NCI-H1930 (cell line): Measurements from ENCODE around the gene ZC3H18.

ENCODE experiments used
- DNase-seq, 2 experiments: peaks; one replicate each; lab custom pipeline; 2025; lab: John Stamatoyannopoulos, UW

Gene ZC3H18

DNA sequence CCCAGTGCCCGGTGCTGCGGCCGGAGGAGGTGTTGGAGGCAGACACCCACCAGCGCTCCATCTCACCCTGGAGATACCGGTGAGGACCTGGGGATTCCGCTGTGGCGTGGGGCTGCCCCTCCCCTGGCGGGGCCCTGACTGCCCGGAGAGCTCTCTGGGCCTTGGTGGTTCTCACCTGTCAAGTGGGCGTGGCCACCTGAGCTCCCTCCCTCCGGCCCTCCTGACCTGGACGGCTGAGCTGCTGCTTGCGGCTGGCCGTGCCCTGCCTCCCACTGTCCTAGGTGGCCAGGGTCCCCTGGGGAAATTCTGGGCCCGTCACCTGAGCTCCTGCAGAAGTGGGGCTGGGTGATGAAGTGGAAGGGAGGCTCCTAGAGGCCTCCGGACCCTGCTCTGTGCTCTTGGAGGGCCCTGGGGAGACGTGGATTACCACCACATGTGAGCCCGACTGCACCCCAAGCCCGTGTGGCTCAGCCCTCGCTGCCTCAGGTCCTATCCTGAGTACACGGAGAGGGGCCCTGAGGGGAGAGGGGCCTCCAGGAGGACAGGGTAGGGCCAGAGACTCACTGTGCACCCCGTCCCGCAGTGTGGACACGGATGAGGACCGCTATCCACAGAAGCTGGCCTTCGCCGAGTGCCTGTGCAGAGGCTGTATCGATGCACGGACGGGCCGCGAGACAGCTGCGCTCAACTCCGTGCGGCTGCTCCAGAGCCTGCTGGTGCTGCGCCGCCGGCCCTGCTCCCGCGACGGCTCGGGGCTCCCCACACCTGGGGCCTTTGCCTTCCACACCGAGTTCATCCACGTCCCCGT lies 69.2 kb downstream of the ZC3H18 start:
- DNase-seq = no peak

DNA sequence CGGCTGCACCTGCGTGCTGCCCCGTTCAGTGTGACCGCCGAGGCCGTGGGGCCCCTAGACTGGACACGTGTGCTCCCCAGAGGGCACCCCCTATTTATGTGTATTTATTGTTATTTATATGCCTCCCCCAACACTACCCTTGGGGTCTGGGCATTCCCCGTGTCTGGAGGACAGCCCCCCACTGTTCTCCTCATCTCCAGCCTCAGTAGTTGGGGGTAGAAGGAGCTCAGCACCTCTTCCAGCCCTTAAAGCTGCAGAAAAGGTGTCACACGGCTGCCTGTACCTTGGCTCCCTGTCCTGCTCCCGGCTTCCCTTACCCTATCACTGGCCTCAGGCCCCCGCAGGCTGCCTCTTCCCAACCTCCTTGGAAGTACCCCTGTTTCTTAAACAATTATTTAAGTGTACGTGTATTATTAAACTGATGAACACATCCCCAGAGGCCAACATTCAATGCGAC lies 69.9 kb downstream of the ZC3H18 start:
- no peak for DNase-seq

DNA sequence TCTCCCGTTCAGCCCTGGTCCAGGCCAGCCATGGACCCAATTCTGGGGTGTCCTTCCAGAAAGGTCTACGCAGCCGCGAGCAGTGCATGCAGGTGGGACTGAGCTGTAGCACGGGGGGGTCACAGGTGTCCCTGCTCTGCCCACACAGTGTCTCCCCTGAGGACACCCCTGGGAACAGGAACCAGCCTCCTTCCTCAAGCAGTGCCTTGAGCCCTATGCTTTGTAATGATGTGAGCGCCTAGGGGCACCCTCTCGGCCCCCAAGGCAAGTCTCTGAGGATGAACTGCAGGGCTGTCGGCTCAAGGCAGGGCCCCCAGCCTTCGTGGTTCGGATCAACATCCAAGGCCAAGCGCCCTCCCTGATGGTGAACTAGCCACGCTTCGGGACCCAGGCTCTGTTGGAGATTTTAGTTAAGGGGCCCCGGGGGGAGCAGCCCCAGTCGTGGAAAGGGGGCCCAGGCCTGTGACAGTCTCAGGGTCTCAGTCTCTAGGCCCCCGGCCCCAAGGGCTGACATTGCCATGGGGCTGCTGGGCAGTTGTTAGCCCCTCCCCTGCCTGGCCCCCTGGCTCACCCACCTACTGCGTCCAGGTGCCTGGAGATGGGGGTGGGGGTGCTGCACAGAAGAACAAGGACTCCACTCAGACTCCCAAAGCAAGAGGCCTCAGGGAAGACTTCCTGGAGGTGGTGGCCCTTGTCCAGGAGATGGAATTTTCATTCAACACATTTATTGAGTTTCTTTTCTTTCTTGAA lies 70.5 kb downstream of the ZC3H18 start:
- DNase-seq = no peak

DNA sequence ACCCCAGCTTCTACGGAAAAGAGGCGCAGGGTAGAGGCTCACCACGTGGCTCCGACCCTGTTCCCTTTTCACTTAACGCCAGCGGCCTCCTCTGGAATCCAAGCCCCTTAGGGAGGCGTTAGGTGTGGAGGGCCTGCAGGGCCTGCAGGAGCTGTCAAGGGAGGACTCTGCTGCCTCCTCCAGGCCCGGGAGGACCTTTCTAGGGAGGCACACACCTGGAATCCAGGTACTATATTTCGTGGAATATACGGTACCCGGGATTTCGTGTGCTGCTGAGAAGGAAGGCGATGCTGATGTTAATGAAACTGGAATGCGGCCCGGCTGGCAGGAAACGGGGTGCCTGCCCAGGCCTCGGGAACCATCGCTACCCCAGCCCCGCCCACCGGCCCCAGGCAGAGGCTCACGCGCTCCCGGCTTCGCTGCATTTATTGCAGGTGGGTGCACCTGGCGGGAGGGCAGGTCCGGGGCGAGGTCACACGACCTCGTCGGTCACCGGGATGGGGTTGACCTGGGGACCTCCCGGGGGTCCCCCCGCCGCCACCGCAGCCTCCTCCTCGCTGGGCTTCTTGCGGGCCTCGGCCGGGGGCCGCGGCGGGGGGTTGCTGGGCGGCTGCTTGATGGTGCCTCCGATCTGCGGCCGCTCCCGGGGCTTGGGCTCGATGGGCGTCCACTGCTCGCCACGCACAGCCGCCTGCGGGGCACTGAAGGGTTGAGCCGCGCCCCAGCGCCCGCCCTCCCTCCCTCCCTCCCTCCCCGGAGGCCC lies 72.9 kb downstream of the ZC3H18 start:
- DNase-seq = no peak

DNA sequence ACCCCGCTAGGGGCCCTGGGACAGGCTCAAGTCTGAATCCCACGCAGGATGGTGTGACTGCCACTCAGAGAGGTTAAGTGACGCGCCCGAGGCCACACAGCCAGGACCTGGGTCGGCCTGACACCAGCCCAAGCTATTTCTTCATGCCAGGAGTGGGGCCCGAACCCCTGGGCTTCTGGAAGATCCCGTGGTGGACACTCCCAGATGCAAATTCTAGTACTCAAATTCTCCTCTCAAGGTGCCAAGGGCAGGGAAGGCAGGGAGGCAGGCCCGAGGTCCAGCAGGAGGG lies 73.4 kb downstream of the ZC3H18 start:
- no peak for DNase-seq

DNA sequence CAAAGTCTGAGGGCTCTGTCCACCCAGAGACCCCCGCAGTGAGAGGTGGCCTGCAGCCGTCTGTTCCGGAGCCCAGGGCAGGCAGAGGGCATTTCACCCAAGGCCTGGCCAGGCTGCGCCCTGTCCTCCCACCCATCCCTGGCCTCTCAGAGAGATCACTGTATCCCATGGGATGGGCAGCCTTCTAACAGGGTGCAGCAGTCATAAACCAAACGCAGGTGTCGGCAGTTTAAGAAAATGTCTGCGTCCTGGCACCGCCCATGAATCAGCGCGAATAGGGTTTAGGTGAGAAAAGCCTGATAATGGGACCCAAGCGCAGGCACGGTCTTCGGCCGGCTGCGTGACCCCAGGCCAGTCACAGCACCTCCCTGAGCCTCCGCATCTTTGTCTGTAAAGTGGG lies 75.3 kb downstream of the ZC3H18 start:
- no peak for DNase-seq

DNA sequence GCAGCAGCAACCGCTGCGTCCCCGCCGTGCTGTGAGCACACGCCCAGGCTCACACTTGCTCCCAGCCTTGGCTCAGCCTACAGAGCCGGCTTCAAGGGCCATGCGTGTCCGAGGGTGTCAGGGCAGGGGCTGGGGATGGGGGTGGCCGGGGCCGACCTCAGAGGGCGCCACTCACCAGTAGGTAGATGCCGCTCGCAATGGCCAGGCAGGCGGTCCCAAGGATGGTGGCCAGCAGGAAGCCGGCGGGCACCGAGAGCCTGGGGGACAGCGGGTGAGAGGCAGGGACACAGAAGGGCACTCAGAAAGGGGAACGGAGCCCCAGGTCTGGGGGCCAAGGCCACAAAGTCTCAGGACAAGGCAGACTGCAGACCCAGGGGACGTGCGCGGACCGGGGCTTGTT lies 75.7 kb downstream of the ZC3H18 start:
- no peak for DNase-seq

DNA sequence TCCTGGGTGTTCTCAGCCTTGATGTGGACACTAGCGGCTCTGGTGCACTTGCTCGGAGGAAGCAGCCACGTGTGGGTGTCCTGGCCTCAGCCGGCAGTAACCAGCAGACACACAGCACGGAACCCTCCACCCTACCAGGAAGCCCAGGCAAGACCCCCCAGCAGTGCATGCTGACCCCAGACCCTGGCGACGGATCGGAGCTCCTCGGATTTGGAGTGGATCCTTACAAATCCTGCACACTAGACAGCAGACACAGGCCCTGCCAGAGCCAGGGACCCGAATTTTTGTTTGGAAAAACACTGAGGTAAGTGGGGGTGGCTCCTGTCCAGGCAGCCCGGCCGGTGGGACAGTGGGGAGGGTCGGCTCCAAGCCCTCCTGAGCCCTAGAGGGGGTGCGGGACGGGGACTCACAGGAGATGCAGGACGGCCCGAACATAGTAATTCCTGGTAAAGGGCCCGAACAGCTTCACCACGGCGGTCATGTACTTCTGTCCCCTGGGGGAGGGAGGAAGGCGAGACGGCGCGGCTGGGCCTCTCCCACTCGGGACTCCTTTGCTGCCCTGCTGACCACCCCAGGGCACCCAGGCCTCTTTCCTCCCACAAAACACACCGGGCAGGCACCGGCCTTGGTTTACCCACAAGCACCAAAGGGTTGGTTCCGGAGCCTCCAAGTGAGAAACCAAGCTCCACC lies 76.3 kb downstream of the ZC3H18 start:
- no peak for DNase-seq

DNA sequence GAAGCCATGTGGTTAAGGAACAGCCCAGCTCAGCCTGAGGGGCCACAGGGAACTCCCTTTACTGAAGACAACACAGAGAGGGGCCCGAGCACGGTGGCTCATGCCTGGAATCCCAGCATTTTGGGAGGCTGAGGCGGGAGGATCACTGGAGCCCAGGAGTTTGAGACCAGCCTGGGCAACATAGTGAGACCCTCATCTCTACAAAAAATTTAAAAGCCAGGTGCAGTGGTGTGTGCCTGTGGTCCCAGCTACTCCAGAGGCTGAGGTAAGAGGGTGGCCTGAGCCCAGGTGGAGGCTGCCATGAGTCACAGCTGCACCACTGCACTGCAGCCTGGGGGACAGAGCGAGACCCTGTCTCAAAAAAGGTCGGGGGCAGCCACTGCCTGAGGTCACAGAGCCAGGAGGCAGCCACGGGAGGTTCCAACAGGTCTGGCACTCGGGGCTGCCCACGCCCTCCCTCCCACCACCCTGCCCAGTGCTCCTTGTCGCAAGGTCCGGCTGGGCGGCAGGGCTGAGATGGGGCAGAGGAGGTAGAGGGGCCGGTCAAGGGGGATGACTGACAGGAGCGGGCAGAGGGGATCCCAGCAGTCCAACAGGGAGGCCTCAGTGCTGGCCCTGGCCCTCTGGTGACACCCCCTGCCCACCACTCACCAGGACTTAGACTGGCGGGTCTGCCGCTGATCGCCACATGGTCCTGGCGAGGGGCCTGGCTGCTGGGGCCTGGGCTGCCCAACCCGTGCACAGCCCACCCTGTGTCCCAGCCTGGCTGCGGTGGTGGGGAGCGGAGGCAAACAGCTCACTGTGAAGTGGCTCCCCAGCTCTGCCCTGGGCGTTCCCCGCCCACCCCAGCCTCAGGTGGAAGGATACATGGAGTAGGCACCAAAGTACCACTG lies 77.2 kb downstream of the ZC3H18 start:
- DNase-seq = no peak

DNA sequence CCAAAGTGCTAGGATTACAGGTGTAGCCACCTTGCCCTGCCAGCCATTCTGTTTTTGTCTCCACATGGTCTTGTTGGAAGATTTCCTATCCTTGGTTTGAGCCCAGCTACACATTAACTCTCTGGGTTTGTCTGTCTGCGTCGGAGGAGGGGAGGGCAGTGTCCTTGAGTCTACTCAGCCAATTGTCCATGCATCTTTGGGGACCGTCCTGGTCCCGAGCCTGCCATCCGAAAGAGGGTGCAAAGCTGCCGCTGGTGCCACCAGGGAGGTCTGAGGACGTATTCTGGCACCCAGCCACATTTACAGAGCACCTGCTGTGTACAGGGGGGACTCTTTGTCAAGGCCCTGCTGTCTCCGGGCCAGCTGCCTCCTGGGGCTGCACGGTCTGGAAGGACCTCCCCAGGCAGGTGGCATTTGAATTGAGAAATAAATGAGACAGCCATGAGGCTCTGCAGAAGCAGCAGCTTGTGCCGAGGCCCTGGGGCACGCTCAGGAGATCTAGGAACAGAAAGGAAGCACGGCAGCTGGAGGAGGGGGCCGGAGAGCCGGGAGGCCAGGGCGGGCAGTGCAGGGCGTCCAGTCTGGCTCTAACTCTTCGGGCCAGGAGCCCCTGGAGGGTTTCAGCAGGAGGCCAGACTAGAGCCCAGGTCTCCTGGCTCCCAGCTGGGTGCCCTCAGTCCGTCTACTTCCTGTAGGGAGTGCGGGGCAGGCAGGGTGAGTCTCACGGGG lies 79.2 kb downstream of the ZC3H18 start:
- no peak for DNase-seq

DNA sequence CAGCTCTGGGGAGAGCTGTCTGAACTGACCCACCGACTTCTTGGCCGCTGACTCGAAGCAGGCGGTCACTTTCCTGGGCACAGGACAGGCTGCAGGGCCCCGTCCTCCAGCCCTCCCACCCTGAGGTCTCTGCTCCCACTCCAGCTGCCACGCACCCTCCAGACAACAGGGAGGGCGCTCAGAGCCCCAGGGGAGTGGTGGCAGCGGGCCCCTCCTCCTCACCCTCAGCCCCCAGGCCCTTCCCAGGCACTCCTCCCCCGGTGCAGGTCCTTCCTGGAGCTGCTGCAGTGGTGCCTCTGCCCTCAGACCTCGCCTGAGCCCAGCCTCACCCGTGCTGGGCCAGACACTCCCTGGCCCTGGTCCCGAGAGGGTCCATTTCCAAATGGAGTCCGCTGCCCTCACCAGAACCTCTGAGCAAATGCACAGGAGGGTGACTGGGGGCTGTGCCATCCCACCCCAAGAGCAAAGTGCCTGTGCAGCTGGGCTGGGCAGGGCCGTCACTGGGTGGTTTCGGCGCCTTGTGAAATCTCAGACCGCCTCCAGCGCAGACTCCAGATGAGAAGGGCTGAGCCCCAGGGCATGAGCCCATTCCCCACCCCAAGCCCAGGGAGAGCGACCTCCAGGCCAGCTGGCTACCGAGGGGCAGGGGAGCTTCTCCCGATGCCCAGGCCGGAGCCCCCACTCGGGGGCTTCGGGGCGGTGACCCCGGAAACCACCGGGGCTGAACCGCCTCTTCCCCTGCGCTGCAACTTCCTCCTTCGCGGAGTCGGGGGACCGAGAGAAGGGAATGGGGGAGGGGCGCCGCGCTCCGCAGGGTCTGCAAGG lies 79.9 kb downstream of the ZC3H18 start:
- no peak for DNase-seq

DNA sequence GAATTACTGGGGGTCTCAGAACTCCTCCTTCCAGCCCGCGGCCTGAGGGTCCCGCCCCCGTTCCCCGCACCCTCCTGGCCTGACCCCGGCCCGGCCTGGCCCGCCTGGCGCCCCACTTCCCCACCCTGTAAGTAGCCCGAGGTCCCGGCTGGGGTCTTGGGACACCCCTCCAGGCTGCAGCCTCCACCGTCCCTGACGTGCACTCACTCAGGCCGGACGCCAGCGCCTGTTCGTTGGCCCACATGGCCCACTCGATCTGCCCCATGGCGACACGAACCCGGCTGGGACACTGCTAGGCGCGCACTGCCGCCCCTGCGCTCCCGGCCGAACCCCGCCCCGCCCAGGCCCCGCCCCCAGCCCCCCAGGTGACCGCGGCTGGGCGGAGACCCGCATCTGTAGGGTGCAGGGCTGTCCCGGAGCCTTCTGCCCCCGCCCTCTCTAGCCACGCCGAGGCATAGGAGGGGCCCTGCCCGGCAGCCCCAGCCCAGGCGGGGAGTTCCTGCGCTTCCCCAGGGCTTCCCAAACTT lies 80.6 kb downstream of the ZC3H18 start, which contains the start of gene CYBA:
Gene CYBA (minus strand): TSS at position 305 of the 527 bp plus-strand sequence. CDS start 40 bp downstream, at position 265.
- DNase-seq = no peak

DNA sequence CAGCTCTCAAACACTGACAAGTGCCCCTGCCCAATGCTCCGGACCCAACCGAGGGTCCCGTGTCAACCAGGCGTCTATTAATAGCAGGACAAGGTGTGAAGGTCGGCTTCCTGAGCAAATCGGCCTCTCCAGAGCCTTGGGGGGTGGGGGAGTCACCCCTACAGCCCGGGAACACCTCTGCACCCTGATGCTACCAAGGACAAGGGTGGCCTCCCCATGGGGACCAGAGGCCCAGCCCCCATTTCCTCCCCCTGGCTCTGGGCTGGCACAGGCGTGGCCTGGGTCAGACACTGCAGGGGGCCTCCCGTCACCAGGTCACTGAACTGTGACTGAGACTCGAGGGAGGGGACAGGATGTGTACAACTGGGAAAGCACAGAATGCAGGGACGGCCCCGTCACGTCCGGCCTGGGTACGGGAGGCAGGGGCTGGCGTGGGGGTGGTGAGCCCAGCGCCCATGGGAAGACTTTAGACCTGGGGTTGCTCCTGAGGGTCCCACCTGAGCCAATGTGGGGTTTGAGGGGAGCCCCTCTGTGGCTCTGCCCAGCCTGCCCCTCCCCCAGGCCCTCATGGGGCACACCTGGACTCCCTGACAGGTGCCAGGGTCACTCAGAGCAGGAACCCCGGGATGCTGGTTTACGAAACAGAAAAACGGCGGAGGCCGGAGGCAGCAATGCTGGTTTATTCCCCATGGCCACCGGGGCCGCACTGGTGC lies 81.2 kb downstream of the ZC3H18 start:
- DNase-seq = no peak

DNA sequence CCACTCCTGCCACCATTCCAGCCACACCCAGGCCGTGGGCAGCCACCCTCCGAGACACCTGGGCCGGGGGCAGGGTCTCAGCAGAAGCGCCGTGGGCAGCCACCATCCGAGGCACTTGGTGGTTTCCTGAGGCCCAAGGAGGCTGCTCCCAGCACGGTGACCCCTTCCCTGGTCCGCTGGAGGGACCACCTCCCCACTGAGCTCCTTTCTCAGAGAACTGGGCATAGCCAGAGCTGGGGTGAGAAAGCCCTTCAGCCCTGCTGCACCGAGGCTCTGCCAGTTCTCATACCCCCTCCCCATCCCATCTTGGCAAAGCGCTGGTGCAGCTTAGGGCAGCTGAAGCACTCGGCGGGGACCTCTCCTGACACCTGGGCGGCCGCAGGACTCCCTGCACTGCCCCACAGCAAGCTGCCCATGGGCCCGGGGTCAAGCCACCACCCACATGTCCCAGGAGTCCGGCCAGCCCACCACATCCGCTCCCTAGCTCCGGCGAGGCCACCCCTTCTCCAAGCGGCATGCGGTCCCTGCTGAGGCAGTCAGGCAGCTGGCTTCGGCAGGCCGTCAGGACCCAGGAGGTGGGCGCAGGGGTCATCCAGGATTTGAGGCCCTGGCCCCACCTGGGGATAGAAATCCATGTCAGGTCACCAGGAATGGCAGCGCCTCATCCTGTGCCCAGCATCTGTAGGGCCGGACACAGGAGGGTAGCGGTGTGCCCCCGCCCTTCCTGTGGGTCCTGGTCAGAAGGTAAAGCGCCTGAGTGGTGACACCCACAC lies 82.0 kb downstream of the ZC3H18 start:
- no peak for DNase-seq

DNA sequence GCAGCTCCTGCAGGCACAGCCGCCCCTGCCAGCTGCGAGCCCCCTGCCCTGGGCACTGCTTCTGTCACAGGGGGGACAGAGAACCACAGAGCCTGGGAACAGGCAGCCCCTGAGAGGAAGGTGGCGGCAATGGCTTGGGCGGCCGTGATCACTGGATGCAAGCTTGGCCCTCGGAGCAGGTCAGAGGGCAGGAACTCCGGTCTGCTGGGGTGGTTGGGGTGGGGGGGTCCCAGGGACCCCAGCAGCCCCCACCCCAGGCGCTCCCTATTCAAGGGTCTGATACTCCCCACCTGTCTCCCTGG lies 82.5 kb downstream of the ZC3H18 start:
- no peak for DNase-seq

DNA sequence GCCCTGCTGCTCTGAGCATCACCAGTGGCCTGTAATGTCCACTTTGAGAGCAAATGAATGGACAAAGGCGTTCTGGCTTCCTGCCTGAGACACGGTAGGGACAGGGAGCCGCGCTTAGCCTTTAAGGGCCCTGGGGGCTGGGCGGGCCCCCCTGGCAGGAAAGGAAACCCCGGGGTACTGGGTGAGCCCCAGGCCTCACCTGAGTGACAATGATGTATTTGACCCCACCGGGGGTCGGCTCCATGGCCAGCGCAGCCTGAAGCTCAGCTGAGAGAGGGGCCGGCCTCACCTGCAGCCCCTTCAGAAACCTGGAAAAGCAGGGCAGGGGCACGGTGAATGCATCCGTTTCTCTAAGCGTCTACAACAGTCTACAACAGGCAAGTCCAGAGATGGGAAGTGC lies 82.9 kb downstream of the ZC3H18 start:
- no peak for DNase-seq

DNA sequence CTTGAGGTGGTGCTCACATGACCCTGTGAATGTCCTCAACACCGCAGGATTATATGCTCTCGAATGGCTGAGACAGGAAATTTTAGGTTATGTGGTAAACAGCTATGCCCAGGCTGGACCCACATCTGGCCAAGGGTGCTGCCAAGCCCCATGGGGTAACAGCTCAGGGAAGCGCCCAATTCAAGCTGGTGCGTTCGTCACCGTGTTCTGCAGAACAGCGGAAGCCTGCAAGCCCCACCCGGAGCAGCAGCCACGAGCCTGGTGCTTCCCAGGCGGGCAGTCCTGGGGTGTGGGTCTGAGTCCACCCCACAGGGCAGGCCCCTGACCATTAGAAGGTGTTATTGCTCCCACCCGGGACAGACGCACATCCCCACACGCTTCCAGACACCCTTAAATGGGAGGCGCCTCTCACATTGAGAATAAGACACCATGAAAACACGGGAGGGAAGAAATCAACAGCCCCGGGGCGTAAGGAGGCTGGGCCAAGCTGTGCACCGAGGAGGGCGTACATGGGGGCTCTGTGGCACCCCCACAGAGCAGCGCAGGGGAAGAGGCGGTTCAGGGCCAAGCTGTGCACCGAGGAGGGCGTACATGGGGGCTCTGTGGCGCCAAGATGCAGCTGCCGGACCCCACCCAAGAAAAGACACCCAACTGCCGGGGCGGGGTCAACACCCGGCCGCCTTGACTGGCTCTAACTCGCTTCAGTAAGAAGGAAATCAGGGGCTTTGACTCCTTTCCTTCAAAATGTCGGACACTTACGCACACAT lies 83.6 kb downstream of the ZC3H18 start:
- no peak for DNase-seq
